Activated B cell treated with CpG ODN at 0.5 μM for 24 hours (primary cell): ENCODE data around the gene KIF21B. TPM values are rescaled to one million over a fixed set of nuclear protein-coding genes. Genes with fewer than 3 reads are reported as not detected.

Experiments
- ATAC-seq: fragments of 200-7000 bp; cut with Tn5 transposase; one replicate; pipeline ENCODE4 v1.10.0; 2021; ENCODE audit warnings: low read depth, mild to moderate bottlenecking, moderate library complexity
- CTCF ChIA-PET: fragments of 350-600 bp; sonication (Branson Sonifier 250); formaldehyde crosslinking; loops from one replicate; lab custom pipeline; 2021; ENCODE audit warnings: antibody characterized with exemption; lab: Charles Lee
- POLR2A ChIA-PET: fragments of 350-600 bp; sonication (Branson Sonifier 250); formaldehyde crosslinking; loops from one replicate; lab custom pipeline; 2021; ENCODE audit warnings: antibody characterized with exemption; lab: Charles Lee
- DNase-seq: peaks from one replicate; pipeline ENCODE4 v3.0.0; 2022
- H3K27ac Mint-ChIP-seq: one replicate; pipeline ENCODE4 v1.8.0; 2020; ENCODE audit warnings: mixed read lengths
- H3K27me3 Mint-ChIP-seq: one replicate; pipeline ENCODE4 v1.8.0; 2021; ENCODE audit warnings: mixed read lengths
- H3K36me3 Mint-ChIP-seq: one replicate; pipeline ENCODE4 v1.8.0; 2021; ENCODE audit warnings: low read depth, mixed read lengths
- H3K4me1 Mint-ChIP-seq: one replicate; pipeline ENCODE4 v1.8.0; 2021; ENCODE audit warnings: mixed read lengths
- H3K4me3 Mint-ChIP-seq: one replicate; pipeline ENCODE4 v1.8.0; 2020; ENCODE audit warnings: mild to moderate bottlenecking, mixed read lengths
- H3K9me3 Mint-ChIP-seq: one replicate; pipeline ENCODE4 v1.8.0; 2020; ENCODE audit warnings: mixed read lengths
- intact Hi-C: fragments of 100-400 bp; cut with micrococcal nuclease; formaldehyde crosslinking; loops from one replicate; pipeline ENCODE4 v1.15.1; 2024
- total RNA-seq: library from RNA; stranded (reverse); gene quantifications from 2 replicates; pipeline ENCODE4 v1.2.3, GENCODE V29; 2022
- TF ChIP-seq, protein P1 (sequence below): fragments of 200-600 bp; IDR thresholded peaks from one replicate; pipeline ENCODE4 v1.8.0; 2022; ENCODE audit warnings: antibody characterized with exemption, mild to moderate bottlenecking

KIF21B gene
- total RNA-seq, 1 donor from 2014 or later, result 31.8 TPM

DNA sequence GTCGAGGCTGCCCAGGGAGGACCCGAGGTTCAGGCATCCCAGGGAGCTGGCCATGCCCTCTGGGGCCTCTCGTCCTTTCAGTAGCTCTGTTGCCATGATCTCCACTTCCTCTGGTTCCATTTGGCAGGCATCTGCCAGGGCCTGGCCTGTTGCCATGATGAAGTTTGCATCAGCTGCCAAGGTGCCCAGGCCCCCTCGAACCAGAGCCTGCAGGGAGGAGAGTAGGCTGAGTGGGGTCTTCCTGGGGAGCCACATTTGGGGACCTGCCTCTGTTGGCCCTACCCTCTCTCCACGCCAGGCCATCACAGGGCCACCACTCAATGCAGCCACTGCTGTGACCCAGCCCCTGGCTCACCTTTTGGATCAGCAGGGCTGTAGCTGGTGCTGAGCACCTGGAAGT is 16.4 kb upstream of the KIF21B start:
- intact Hi-C loops, result loop anchor here (5.0 kb wide), 2 partner anchors 33 to 72 kb away; partner anchors contain the start of gene CACNA1S
- Mint-ChIP-seq H3K9me3 (no peaks in the 10 kb centered on the region), H3K4me3 (no peak overlapping the region), H3K27me3 (no peaks in the 10 kb centered on the region), H3K36me3 (no peaks in the 10 kb centered on the region), H3K4me1 (peaks cover 2% of the 10 kb centered on the region), H3K27ac (no peak overlapping the region)
- CTCF ChIA-PET, result interaction anchor here (0.7 to 16.4 kb wide), 4 partner anchors 14 to 64 kb away, joined by 3 to 327 read pairs (median 4); no protein-coding TSS in a partner anchor
- POLR2A ChIA-PET, result no interaction called here
- TF ChIP-seq, protein P1, sequence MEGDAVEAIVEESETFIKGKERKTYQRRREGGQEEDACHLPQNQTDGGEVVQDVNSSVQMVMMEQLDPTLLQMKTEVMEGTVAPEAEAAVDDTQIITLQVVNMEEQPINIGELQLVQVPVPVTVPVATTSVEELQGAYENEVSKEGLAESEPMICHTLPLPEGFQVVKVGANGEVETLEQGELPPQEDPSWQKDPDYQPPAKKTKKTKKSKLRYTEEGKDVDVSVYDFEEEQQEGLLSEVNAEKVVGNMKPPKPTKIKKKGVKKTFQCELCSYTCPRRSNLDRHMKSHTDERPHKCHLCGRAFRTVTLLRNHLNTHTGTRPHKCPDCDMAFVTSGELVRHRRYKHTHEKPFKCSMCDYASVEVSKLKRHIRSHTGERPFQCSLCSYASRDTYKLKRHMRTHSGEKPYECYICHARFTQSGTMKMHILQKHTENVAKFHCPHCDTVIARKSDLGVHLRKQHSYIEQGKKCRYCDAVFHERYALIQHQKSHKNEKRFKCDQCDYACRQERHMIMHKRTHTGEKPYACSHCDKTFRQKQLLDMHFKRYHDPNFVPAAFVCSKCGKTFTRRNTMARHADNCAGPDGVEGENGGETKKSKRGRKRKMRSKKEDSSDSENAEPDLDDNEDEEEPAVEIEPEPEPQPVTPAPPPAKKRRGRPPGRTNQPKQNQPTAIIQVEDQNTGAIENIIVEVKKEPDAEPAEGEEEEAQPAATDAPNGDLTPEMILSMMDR, result no peak
- DNase-seq, result no peak
- ATAC-seq, result no peak

DNA sequence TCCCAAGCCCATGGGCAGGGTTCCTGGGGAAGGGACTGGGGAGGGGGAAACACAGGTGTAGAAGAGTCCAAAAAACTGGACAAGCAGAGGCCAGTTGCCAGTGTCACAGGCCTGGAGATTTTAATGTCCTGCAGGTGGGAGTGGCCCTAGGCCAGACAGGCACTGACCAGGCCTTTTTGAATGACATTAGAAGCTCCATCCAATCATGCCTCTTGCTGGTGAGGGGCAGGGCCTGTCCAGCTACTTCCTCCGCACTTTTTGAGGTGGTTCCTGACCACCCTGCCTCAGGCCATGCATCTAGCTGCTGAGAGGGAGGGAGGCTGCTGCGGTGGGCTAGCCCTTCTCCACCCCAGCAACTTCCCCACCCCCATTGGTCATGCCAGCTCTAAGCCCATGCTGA is 15.9 kb upstream of the KIF21B start:
- TF ChIP-seq, protein P1, result no peak
- H3K36me3 Mint-ChIP-seq, result no peaks in the 10 kb centered on the region
- POLR2A ChIA-PET, result no interaction called here

DNA sequence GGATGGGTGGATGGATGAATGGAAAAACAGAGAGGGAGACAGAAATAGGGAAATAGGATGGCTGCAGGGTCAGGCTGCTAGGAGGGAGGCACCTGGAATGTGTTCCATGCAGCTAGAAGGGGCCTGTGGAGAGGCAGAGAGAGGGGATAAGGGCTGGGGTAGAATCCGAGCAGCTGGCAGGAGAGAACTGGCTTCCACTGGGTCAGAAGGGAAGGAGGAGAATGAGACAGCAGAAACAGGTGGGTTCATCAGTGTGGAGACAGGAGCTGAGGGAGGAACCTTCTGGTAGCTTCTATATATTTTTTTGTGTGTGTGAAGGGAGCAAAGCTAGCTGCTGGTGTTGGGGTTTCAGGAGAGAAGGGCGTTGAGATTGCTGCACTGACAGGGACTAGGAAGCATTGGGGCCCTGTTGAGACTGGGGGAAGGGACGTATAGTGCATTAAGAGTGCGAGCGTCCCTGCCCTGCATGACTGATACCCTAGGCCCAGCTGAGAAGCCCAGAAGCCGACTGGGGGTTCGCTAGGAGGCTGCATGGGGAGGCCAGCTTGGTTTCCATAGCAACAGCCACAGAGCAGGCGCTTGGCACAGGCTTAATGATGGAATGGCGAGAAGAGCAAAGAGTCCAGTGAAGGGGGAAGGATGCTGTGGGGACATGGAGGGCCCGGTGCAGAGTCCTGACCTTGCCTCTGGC is 14.8 kb upstream of the KIF21B start:
- ChIA-PET CTCF (interaction anchor here (16.4 kb wide), 1 partner anchor 63 kb away, joined by 327 read pairs; no protein-coding TSS in a partner anchor), POLR2A (no interaction called here)
- no peak overlapping the region for H3K4me3 Mint-ChIP-seq
- intact Hi-C loops, result no loop called here
- H3K36me3 Mint-ChIP-seq, result no peaks in the 10 kb centered on the region
- H3K4me1 Mint-ChIP-seq, result peaks cover 2% of the 10 kb centered on the region
- H3K27me3 Mint-ChIP-seq, result no peaks in the 10 kb centered on the region
- H3K9me3 Mint-ChIP-seq, result no peaks in the 10 kb centered on the region
- TF ChIP-seq, protein P1, result no peak
- DNase-seq (no peak), ATAC-seq (no peak)
- H3K27ac Mint-ChIP-seq, result no peak overlapping the region

More for the DNA sequence above, 15.9 kb upstream of the KIF21B start:
- Mint-ChIP-seq H3K27me3 (no peaks in the 10 kb centered on the region), H3K9me3 (no peaks in the 10 kb centered on the region), H3K4me1 (peaks cover 2% of the 10 kb centered on the region), H3K27ac (no peak overlapping the region), H3K4me3 (no peak overlapping the region)
- DNase-seq (no peak), ATAC-seq (no peak)
- intact Hi-C loops, result no loop called here
- CTCF ChIA-PET, result interaction anchor here (0.7 to 16.4 kb wide), 4 partner anchors 13 to 64 kb away, joined by 3 to 327 read pairs (median 4); no protein-coding TSS in a partner anchor

DNA sequence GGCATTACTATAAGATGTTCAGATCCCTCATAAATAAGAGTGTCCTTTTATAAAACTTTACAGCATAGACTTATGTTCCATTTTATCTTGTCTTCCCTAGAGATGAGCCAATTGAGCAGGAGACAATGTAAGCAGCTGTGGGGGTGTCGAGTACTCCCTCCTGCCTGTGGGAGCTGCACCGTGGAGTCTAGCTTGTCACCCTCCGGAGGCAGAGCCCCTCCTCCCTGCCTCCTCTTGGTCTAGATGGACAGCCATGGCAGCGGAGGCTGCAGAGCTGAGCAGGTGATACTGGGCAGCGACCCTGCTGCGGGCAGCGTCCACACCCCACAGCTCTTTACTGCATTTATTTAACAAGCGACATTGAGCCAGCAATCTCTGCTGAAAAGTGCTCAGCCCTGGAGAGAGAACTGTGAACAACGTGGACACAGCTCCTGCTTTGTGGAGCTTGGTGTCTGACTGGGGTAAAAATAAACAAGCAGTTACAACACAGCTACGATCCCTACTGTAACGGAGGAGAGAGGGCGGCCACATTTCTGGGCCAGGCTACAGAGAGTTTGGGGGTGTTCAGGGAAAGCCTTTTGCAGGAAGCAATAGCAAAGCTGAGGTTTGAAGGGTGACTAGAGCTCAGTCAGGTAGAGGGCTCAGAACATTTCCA is 12.8 kb upstream of the KIF21B start:
- intact Hi-C loops, result no loop called here
- TF ChIP-seq, protein P1, result no peak
- ChIA-PET CTCF (interaction anchor here (16.4 kb wide), 1 partner anchor 61 kb away, joined by 327 read pairs; no protein-coding TSS in a partner anchor), POLR2A (interaction anchor here (0.6 kb wide), 1 partner anchor 44 kb away, joined by 6 read pairs; no protein-coding TSS in a partner anchor)
- H3K27ac Mint-ChIP-seq, result no peak overlapping the region
- DNase-seq (no peak), ATAC-seq (no peak)
- H3K9me3 Mint-ChIP-seq, result no peaks in the 10 kb centered on the region
- no peaks in the 10 kb centered on the region for H3K27me3 Mint-ChIP-seq
- no peak overlapping the region for H3K4me3 Mint-ChIP-seq
- no peaks in the 10 kb centered on the region for H3K4me1 Mint-ChIP-seq
- H3K36me3 Mint-ChIP-seq, result no peaks in the 10 kb centered on the region

DNA sequence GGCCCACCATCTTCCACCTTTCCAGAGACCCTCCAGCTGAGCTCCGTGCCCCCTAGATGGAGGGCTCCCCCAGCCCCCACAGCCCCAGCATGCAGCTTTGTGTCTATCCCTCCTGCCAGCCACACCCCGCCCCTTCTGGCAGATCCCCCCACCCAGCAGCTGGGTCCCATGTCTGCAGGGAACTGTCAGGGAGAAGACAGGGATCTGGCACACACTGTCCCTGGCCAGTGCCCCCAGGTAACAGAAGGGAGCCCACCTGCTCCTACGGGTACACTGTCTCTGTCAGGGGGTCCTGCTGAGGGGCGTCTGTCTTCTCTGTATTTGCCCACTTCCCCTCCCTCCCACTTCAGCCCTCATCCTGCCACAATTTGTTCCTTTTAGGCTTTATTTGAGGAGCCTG is 11.2 kb upstream of the KIF21B start:
- intact Hi-C loops, result no loop called here

More for the DNA sequence above, 11.2 kb upstream of the KIF21B start:
- no peak overlapping the region for H3K27ac Mint-ChIP-seq
- no peaks in the 10 kb centered on the region for H3K27me3 Mint-ChIP-seq
- ATAC-seq (no peak), DNase-seq (no peak)
- POLR2A ChIA-PET, result interaction anchor here (1.2 kb wide), 1 partner anchor 15 kb away, joined by 3 read pairs; no protein-coding TSS in a partner anchor
- no peaks in the 10 kb centered on the region for H3K4me1 Mint-ChIP-seq
- no peaks in the 10 kb centered on the region for H3K36me3 Mint-ChIP-seq
- H3K4me3 Mint-ChIP-seq, result no peak overlapping the region
- no peaks in the 10 kb centered on the region for H3K9me3 Mint-ChIP-seq
- TF ChIP-seq, protein P1, result no peak
- CTCF ChIA-PET, result interaction anchor here (1.1 kb wide), 1 partner anchor 63 kb away, joined by 3 read pairs; no protein-coding TSS in a partner anchor
